B cell (primary cell): Measurements from ENCODE around the gene ZNF830. TPM values are rescaled to one million over a fixed set of nuclear protein-coding genes. Genes with fewer than 3 reads are reported as not detected.

Experiments used
- ATAC-seq: fragments of 200-7000 bp; cut with Tn5 transposase; one replicate; pipeline ENCODE4 v1.10.0; 2021; ENCODE audit warnings: low read depth, mild to moderate bottlenecking, moderate number of reproducible peaks, moderate library complexity
- CTCF ChIA-PET: fragments of 350-600 bp; sonication (Branson Sonifier 250); formaldehyde crosslinking; loops from one replicate; lab custom pipeline; 2021; ENCODE audit warnings: antibody characterized with exemption, inconsistent platforms; lab: Charles Lee
- POLR2A ChIA-PET: fragments of 350-600 bp; sonication (Branson Sonifier 250); formaldehyde crosslinking; loops from one replicate; lab custom pipeline; 2021; ENCODE audit warnings: antibody characterized with exemption; lab: Charles Lee
- DNase-seq: peaks from one replicate; pipeline ENCODE4 v3.0.0; 2013
- H2AFZ ChIP-seq: 2 replicates; pipeline ENCODE4 v1.6.1; 2012; ENCODE audit warnings: mild to moderate bottlenecking, low read depth, low read length; ENCODE audit not compliant: insufficient read depth, poor library complexity, severe bottlenecking
- H3K27ac ChIP-seq, 2 donors: 1 replicate in 1 of 2; 2 replicates in 1 of 2; pipeline ENCODE4 v1.5.1; 2012 to 2013; ENCODE audit warnings: low read length in 2 of 2, mild to moderate bottlenecking in 2 of 2, moderate library complexity in 1 of 2
- H3K27me3 ChIP-seq, 4 experiments: fragments of 200-600 bp in 1 of 4; sonication (generic) in 1 of 4; replicated peaks in 1 of 4; 1 replicate in 2 of 4; 2 replicates in 2 of 4; pipeline versions ENCODE4 v1.6.1 to v1.7.0; 2013 to 2016; ENCODE audit warnings: low read length in 3 of 4, mild to moderate bottlenecking in 2 of 4, mixed read lengths in 1 of 4, moderate library complexity in 1 of 4; ENCODE audit not compliant: insufficient read depth in 4 of 4, control insufficient read depth in 3 of 4; ENCODE audit errors: control extremely low read depth in 1 of 4
- H3K36me3 ChIP-seq, 2 experiments: replicated peaks in 1 of 2; 1 replicate in 1 of 2; 2 replicates in 1 of 2; pipeline versions ENCODE4 v1.6.1 to v1.7.1; 2013; ENCODE audit warnings: low read length in 1 of 2; ENCODE audit not compliant: insufficient read depth in 2 of 2, control insufficient read depth in 1 of 2; ENCODE audit errors: control extremely low read depth in 1 of 2, extremely low read depth in 1 of 2
- H3K4me1 ChIP-seq, 2 donors: fragments of 200-600 bp in 1 of 2; sonication (generic) in 1 of 2; 1 replicate in 1 of 2; 2 replicates in 1 of 2; pipeline versions ENCODE4 v1.5.1 to v1.6.1; 2013 to 2017; ENCODE audit warnings: low read length in 2 of 2; ENCODE audit not compliant: control insufficient read depth in 2 of 2, insufficient read depth in 2 of 2
- H3K4me2 ChIP-seq: replicated peaks from 2 replicates; pipeline ENCODE3; 2012; ENCODE audit warnings: mild to moderate bottlenecking, low read depth, low read length; ENCODE audit not compliant: poor library complexity, severe bottlenecking
- H3K4me3 ChIP-seq, 5 experiments: fragments of 200-600 bp in 1 of 5; sonication (generic) in 1 of 5; 1 replicate in 3 of 5; 2 replicates in 2 of 5; pipeline versions ENCODE4 v1.5.1 to v1.7.0; 2011 to 2016; ENCODE audit warnings: low read length in 4 of 5, mild to moderate bottlenecking in 4 of 5, low read depth in 2 of 5, control low read depth in 1 of 5, moderate library complexity in 1 of 5; ENCODE audit not compliant: insufficient read depth in 1 of 5; ENCODE audit errors: control extremely low read depth in 1 of 5, extremely low read depth in 1 of 5
- H3K79me2 ChIP-seq: fragments of 200-600 bp; sonication (generic); one replicate; pipeline ENCODE4 v1.6.0; 2016; ENCODE audit warnings: low read length; ENCODE audit not compliant: control insufficient read depth, insufficient read depth
- H3K9ac ChIP-seq: fragments of 200-600 bp; sonication (generic); 2 replicates; pipeline ENCODE4 v1.6.1; 2017; ENCODE audit warnings: mild to moderate bottlenecking, low read length, moderate library complexity
- H3K9me3 ChIP-seq, 3 donors: one replicate each; pipeline versions ENCODE4 v1.6.1 to v1.7.1; 2013; ENCODE audit warnings: low read length in 2 of 3; ENCODE audit not compliant: control insufficient read depth in 2 of 3, insufficient read depth in 1 of 3; ENCODE audit errors: control extremely low read depth in 1 of 3
- H4K20me1 ChIP-seq: 2 replicates; pipeline ENCODE4 v1.6.0; 2012; ENCODE audit warnings: mild to moderate bottlenecking, low read length; ENCODE audit not compliant: insufficient read depth, control insufficient read depth, poor library complexity, severe bottlenecking
- H3K27ac Mint-ChIP-seq: one replicate; pipeline ENCODE4 v1.8.0; 2021; ENCODE audit warnings: mixed read lengths
- H3K27me3 Mint-ChIP-seq: one replicate; pipeline ENCODE4 v1.8.0; 2021; ENCODE audit warnings: mixed read lengths
- H3K4me1 Mint-ChIP-seq: one replicate; pipeline ENCODE4 v1.8.0; 2021; ENCODE audit warnings: mixed read lengths
- H3K4me3 Mint-ChIP-seq: one replicate; pipeline ENCODE4 v1.8.0; 2021; ENCODE audit warnings: mixed read lengths
- H3K9me3 Mint-ChIP-seq: one replicate; pipeline ENCODE4 v1.8.0; 2022; ENCODE audit warnings: mixed read lengths; ENCODE audit not compliant: insufficient read depth
- CTCF ChIP-seq: fragments of 200-600 bp; IDR thresholded peaks from one replicate; pipeline ENCODE4 v1.8.0; 2022; ENCODE audit warnings: antibody characterized with exemption, mild to moderate bottlenecking
- EZH2 ChIP-seq: IDR thresholded peaks from 2 replicates; pipeline ENCODE4 v1.6.1; 2012; ENCODE audit warnings: borderline replicate concordance, low read depth, mild to moderate bottlenecking, moderate library complexity, low read length; ENCODE audit not compliant: insufficient read depth, poor library complexity, severe bottlenecking
- WGBS: methylation state at CpG from one replicate; pipeline ENCODE4 v1.1.5; 2013; ENCODE audit warnings: missing lambda C conversion rate; ENCODE audit not compliant: insufficient coverage; 5-methylcytosine and 5-hydroxymethylcytosine counted together
- intact Hi-C: fragments of 100-400 bp; cut with micrococcal nuclease; formaldehyde crosslinking; loops from one replicate; pipeline ENCODE4 v1.10.0; 2022
- polyA plus RNA-seq: library from polyadenylated mRNA; depleted of rRNA; stranded (reverse); fragments of >200 nt; gene quantifications from 2 replicates; pipeline ENCODE4 v1.2.3, GENCODE V29; 2012
- total RNA-seq, 2 donors: library from RNA; stranded (reverse); fragments of 120-200 nt in 1 of 2; gene quantifications; 1 replicate in 1 of 2; 2 replicates in 1 of 2; pipeline versions ENCODE4 v1.2.3 to v1.2.4, GENCODE V29; 2013 to 2022

Gene ZNF830
- total and polyA plus RNA-seq, 2 donors (not counting 1 experiment from before 2014, with no cell fraction given) = 9.3 to 44.6 TPM

- ATAC-seq (no peak), DNase-seq (no peak)
- H4K20me1 ChIP-seq = no peaks in the 10 kb centered on the region
- H3K36me3 ChIP-seq = peaks cover 0 to 40% of the 10 kb centered on the region in 2 experiments
- H3K27me3 ChIP-seq = no peaks in the 10 kb centered on the region
- peaks cover 3% of the 10 kb centered on the region for H3K4me1 Mint-ChIP-seq
- H3K27ac Mint-ChIP-seq = no peak overlapping the region
- H3K4me3 ChIP-seq = no peak overlapping the region
- no peak overlapping the region for H3K9ac ChIP-seq
- H3K27ac ChIP-seq = no peak overlapping the region
- no peaks in the 10 kb centered on the region for H3K9me3 Mint-ChIP-seq
- H2AFZ ChIP-seq = no peak overlapping the region
- no peak overlapping the region for H3K4me3 Mint-ChIP-seq
- H3K79me2 ChIP-seq = no peaks in the 10 kb centered on the region
- TF ChIP-seq EZH2 (no peak), CTCF (no peak)
- H3K9me3 ChIP-seq = no peaks in the 10 kb centered on the region
- ChIA-PET CTCF (interaction anchor here (0.8 to 6.9 kb wide), 7 partner anchors 25 to 123 kb away, joined by 3 to 70 read pairs (median 10); partner anchors contain the start of genes FNDC8, RAD51D and RFFL), POLR2A (interaction anchor here (1.6 kb wide), 1 partner anchor 92 kb away, joined by 3 read pairs; no protein-coding TSS in a partner anchor)
- WGBS = 95% methylated on average over 10 of the region's 11 CpGs
- intact Hi-C loops = loop anchor here (5.0 kb wide), 1 partner anchor 455 kb away; no protein-coding TSS in a partner anchor
- no peak overlapping the region for H3K4me2 ChIP-seq
- H3K4me1 ChIP-seq = no peaks in the 10 kb centered on the region
- no peaks in the 10 kb centered on the region for H3K27me3 Mint-ChIP-seq
These were observed 36.1 kb downstream of the ZNF830 start for GRCh38 chr17:34997355-34997862.

GRCh38 chr17:34998205-34998604 is 36.9 kb downstream of the ZNF830 start:
- H3K9me3 Mint-ChIP-seq = no peaks in the 10 kb centered on the region
- no peak overlapping the region for H3K4me3 Mint-ChIP-seq
- H3K27me3 ChIP-seq = no peaks in the 10 kb centered on the region
- no peaks in the 10 kb centered on the region for H3K79me2 ChIP-seq
- CTCF ChIA-PET = interaction anchor here (1.0 to 6.9 kb wide), 6 partner anchors 11 to 749 kb away, joined by 3 to 70 read pairs (median 18); partner anchors contain the start of genes FNDC8, RAD51D and RFFL
- no peak overlapping the region for H3K4me2 ChIP-seq
- H3K27me3 Mint-ChIP-seq = no peaks in the 10 kb centered on the region
- H2AFZ ChIP-seq = no peak overlapping the region
- no peak overlapping the region for H3K27ac ChIP-seq
- DNase-seq = peak; percentile 78
- H3K4me1 Mint-ChIP-seq = peaks cover 3% of the 10 kb centered on the region
- peak; percentile 97 for ATAC-seq
- peak overlapping the region; percentile 70 for H3K27ac Mint-ChIP-seq
- no peak overlapping the region for H3K4me3 ChIP-seq
- intact Hi-C loops = loop anchor here (1.0 to 5.0 kb wide), 5 partner anchors 65 to 456 kb away; partner anchors contain the start of genes NLE1, RAD51D and RFFL
- 51% methylated on average over 5 of the region's 5 CpGs for WGBS
- TF ChIP-seq CTCF (peak; percentile 84), EZH2 (no peak)
- H3K9ac ChIP-seq = no peak overlapping the region
- H3K4me1 ChIP-seq = no peaks in the 10 kb centered on the region
- H3K36me3 ChIP-seq = peaks cover 0 to 32% of the 10 kb centered on the region in 2 experiments
- no peaks in the 10 kb centered on the region for H3K9me3 ChIP-seq
- POLR2A ChIA-PET = interaction anchor here (1.6 kb wide), 1 partner anchor 91 kb away, joined by 3 read pairs; no protein-coding TSS in a partner anchor
- no peaks in the 10 kb centered on the region for H4K20me1 ChIP-seq
